Breast epithelium (tissue), 3 donors: ENCODE data around the gene PIP5KL1.

Source experiments
- POLR2A ChIP-seq: fragments of 450-650 bp; IDR thresholded peaks from one replicate; pipeline ENCODE4 v1.6.1; 2016; ENCODE audit warnings: antibody characterized with exemption, mild to moderate bottlenecking, moderate library complexity
- TF ChIP-seq, protein P1 (sequence below), 3 donors: fragments of 450-650 bp; IDR thresholded peaks; one replicate each; pipeline ENCODE4 v1.5.1; 2016 to 2017; ENCODE audit warnings: antibody characterized with exemption in 3 of 3, mild to moderate bottlenecking in 3 of 3, moderate library complexity in 3 of 3

GRCh38 chr9:127977009-127977883 is 46.7 kb upstream of the PIP5KL1 start:
- no peak for TF ChIP-seq POLR2A
- TF ChIP-seq, protein P1, sequence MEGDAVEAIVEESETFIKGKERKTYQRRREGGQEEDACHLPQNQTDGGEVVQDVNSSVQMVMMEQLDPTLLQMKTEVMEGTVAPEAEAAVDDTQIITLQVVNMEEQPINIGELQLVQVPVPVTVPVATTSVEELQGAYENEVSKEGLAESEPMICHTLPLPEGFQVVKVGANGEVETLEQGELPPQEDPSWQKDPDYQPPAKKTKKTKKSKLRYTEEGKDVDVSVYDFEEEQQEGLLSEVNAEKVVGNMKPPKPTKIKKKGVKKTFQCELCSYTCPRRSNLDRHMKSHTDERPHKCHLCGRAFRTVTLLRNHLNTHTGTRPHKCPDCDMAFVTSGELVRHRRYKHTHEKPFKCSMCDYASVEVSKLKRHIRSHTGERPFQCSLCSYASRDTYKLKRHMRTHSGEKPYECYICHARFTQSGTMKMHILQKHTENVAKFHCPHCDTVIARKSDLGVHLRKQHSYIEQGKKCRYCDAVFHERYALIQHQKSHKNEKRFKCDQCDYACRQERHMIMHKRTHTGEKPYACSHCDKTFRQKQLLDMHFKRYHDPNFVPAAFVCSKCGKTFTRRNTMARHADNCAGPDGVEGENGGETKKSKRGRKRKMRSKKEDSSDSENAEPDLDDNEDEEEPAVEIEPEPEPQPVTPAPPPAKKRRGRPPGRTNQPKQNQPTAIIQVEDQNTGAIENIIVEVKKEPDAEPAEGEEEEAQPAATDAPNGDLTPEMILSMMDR (IDR thresholded peaks at IDR 0.05): no peak
